HS-5 (cell line): ENCODE results near the gene MAMDC2.

ENCODE experiments used
- DNase-seq: peaks from one replicate; pipeline ENCODE4 v3.0.0-alpha.2; 2012; ENCODE audit warnings: low read depth

The MAMDC2 gene

GRCh38 chr9:70260606-70261005, 217.0 kb downstream of the MAMDC2 start:
- DNase-seq: no peak

- DNase-seq: no peak
Measured at GRCh38 chr9:70261131-70261870, 217.7 kb downstream of the MAMDC2 start.

GRCh38 chr9:70262366-70262765, 218.7 kb downstream of the MAMDC2 start:
- DNase-seq: no peak

- no peak for DNase-seq
Measured at GRCh38 chr9:70262948-70263347, 219.3 kb downstream of the MAMDC2 start.

- DNase-seq: no peak
Measured at GRCh38 chr9:70263421-70263820, 219.8 kb downstream of the MAMDC2 start.
